Measurements from ENCODE around the gene TNIK.

DNA sequence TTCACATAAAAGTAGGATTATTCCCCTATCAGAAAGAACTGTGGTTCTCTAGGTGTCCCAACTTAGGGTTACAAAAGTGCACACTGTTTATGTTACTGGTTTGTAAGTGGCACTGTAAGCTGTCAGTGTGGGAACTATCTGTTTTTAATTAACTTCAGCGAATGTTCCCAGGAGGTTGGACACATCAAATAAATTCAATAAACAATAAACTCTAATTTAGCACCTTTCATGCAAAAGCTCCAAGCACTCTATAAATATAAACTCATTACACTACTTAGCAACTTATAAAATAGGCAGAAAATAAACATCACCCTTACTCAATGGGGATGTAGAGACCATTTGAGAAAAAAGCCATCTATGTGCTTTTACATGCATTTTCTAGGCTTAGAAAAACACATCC lies 265.2 kb downstream of the TNIK start:
- TF ChIP-seq, protein P1, sequence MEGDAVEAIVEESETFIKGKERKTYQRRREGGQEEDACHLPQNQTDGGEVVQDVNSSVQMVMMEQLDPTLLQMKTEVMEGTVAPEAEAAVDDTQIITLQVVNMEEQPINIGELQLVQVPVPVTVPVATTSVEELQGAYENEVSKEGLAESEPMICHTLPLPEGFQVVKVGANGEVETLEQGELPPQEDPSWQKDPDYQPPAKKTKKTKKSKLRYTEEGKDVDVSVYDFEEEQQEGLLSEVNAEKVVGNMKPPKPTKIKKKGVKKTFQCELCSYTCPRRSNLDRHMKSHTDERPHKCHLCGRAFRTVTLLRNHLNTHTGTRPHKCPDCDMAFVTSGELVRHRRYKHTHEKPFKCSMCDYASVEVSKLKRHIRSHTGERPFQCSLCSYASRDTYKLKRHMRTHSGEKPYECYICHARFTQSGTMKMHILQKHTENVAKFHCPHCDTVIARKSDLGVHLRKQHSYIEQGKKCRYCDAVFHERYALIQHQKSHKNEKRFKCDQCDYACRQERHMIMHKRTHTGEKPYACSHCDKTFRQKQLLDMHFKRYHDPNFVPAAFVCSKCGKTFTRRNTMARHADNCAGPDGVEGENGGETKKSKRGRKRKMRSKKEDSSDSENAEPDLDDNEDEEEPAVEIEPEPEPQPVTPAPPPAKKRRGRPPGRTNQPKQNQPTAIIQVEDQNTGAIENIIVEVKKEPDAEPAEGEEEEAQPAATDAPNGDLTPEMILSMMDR (IDR thresholded peaks at IDR 0.05; ENCODE audit: low read depth, low read length, poor library complexity, severe bottlenecking), result no peak
- no peak for TF ChIP-seq EZH2phosphoT487 (IDR thresholded peaks at IDR 0.05; ENCODE audit: borderline replicate concordance, low read length)

Measured in DOHH2 (cell line).